HL-60/S4 (cell line): ENCODE measurements around the gene CCL16.

Source experiments
- in situ Hi-C: fragments of 300-500 bp; cut with MboI; formaldehyde crosslinking; loops from 2 replicates; pipeline ENCODE4 v1.14.3; 2022; ENCODE audit warnings: low sequenced_read_pairs

The CCL16 gene

GRCh38 chr17:35988164-35988563 lies 6.9 kb upstream of the CCL16 start:
- in situ Hi-C loops = no loop called here

- in situ Hi-C loops = no loop called here
Measured at GRCh38 chr17:35986643-35987042, 5.3 kb upstream of the CCL16 start, which contains the start of gene CCL14. TSS of gene CCL14 (minus strand) at chr17:35986729. CDS start at chr17:35986649, 80 bp downstream.

GRCh38 chr17:35984140-35984539 lies 2.8 kb upstream of the CCL16 start:
- in situ Hi-C loops = no loop called here

- in situ Hi-C loops = no loop called here
Measured at GRCh38 chr17:35982409-35983191, 1.3 kb upstream of the CCL16 start.

- in situ Hi-C loops = no loop called here
Measured at GRCh38 chr17:35981908-35982330, 622 bp upstream of the CCL16 start.

GRCh38 chr17:35978346-35978745 lies 3.0 kb downstream of the CCL16 start:
- in situ Hi-C loops = loop anchor here (5.0 to 10.0 kb wide), 2 partner anchors 96 to 169 kb away; no protein-coding TSS in a partner anchor

GRCh38 chr17:35977509-35977908 lies 3.8 kb downstream of the CCL16 start:
- in situ Hi-C loops = loop anchor here (5.0 to 10.0 kb wide), 2 partner anchors 97 to 170 kb away; no protein-coding TSS in a partner anchor

GRCh38 chr17:35973333-35974260 lies 7.7 kb downstream of the CCL16 start:
- in situ Hi-C loops = loop anchor here (10.0 to 25.0 kb wide), 2 partner anchors 101 to 514 kb away; partner anchors contain the start of gene ZNHIT3

- in situ Hi-C loops = loop anchor here (10.0 to 25.0 kb wide), 2 partner anchors 102 to 514 kb away; partner anchors contain the start of gene ZNHIT3
Measured at GRCh38 chr17:35972945-35973332, 8.4 kb downstream of the CCL16 start.

GRCh38 chr17:35972535-35972934 lies 8.8 kb downstream of the CCL16 start:
- in situ Hi-C loops = loop anchor here (10.0 to 25.0 kb wide), 2 partner anchors 102 to 515 kb away; partner anchors contain the start of gene ZNHIT3

GRCh38 chr17:35972066-35972465 lies 9.2 kb downstream of the CCL16 start:
- in situ Hi-C loops = loop anchor here (10.0 to 25.0 kb wide), 2 partner anchors 103 to 515 kb away; partner anchors contain the start of gene ZNHIT3

GRCh38 chr17:35969558-35970380 lies 11.5 kb downstream of the CCL16 start:
- in situ Hi-C loops = loop anchor here (10.0 to 25.0 kb wide), 2 partner anchors 105 to 518 kb away; partner anchors contain the start of gene ZNHIT3

GRCh38 chr17:35968520-35969054 lies 12.7 kb downstream of the CCL16 start:
- in situ Hi-C loops = loop anchor here (25.0 kb wide), 1 partner anchor 519 kb away; the partner anchor contains the start of gene ZNHIT3

GRCh38 chr17:35965272-35965671 lies 16.0 kb downstream of the CCL16 start:
- in situ Hi-C loops = loop anchor here (25.0 kb wide), 1 partner anchor 522 kb away; the partner anchor contains the start of gene ZNHIT3

GRCh38 chr17:35963663-35964062 lies 17.6 kb downstream of the CCL16 start:
- in situ Hi-C loops = loop anchor here (25.0 kb wide), 1 partner anchor 524 kb away; the partner anchor contains the start of gene ZNHIT3

- in situ Hi-C loops = loop anchor here (25.0 kb wide), 1 partner anchor 534 kb away; the partner anchor contains the start of gene ZNHIT3
Measured at GRCh38 chr17:35953720-35954119, 27.6 kb downstream of the CCL16 start.

- in situ Hi-C loops = no loop called here
Measured at GRCh38 chr17:35949401-35949800, 31.9 kb downstream of the CCL16 start.

- in situ Hi-C loops = no loop called here
Measured at GRCh38 chr17:35948092-35948491, 33.2 kb downstream of the CCL16 start.

- in situ Hi-C loops = no loop called here
Measured at GRCh38 chr17:35947156-35947585, 34.1 kb downstream of the CCL16 start.
